Osteocyte (in vitro differentiated cells): ENCODE results near the gene CDCA7L. TPM values are rescaled to one million over a fixed set of nuclear protein-coding genes. Genes with fewer than 3 reads are reported as not detected.
"Not testable (repeated sequence)": the region's sequence is repeated elsewhere in the genome, so short reads cannot be mapped to it uniquely, and the experiment has no call there.

Experiments used
- DNase-seq: peaks from one replicate; pipeline ENCODE4 v3.0.0; 2021; ENCODE audit warnings: mixed read lengths; ENCODE audit not compliant: unreplicated experiment; ENCODE audit errors: extremely low spot score
- H3K27ac Mint-ChIP-seq: one replicate; pipeline ENCODE4 v1.8.0; 2021; ENCODE audit warnings: mild to moderate bottlenecking, mixed read lengths; ENCODE audit not compliant: unreplicated experiment
- H3K27me3 Mint-ChIP-seq: one replicate; pipeline ENCODE4 v1.8.0; 2021; ENCODE audit warnings: mixed read lengths; ENCODE audit not compliant: unreplicated experiment
- H3K36me3 Mint-ChIP-seq: one replicate; pipeline ENCODE4 v1.8.0; 2021; ENCODE audit warnings: mixed read lengths; ENCODE audit not compliant: unreplicated experiment
- H3K4me1 Mint-ChIP-seq: one replicate; pipeline ENCODE4 v1.8.0; 2021; ENCODE audit warnings: mixed read lengths; ENCODE audit not compliant: unreplicated experiment
- H3K4me3 Mint-ChIP-seq: one replicate; pipeline ENCODE4 v1.8.0; 2021; ENCODE audit warnings: mild to moderate bottlenecking, moderate library complexity, mixed read lengths; ENCODE audit not compliant: unreplicated experiment
- H3K9me3 Mint-ChIP-seq: one replicate; pipeline ENCODE4 v1.8.0; 2021; ENCODE audit warnings: mixed read lengths; ENCODE audit not compliant: unreplicated experiment
- CTCF ChIP-seq: fragments of 200-600 bp; sonication (generic); IDR thresholded peaks from 2 replicates; pipeline ENCODE4 v1.5.0; 2021; ENCODE audit warnings: antibody characterized with exemption, mild to moderate bottlenecking, moderate library complexity
- total RNA-seq: library from RNA; stranded (reverse); gene quantifications from 2 replicates; pipeline ENCODE4 v1.2.1, GENCODE V29; 2021

CDCA7L gene
- total RNA-seq, 1 donor from 2014 or later, result 26.3 TPM

GRCh38 chr7:21887779-21888178 is 57.9 kb downstream of the CDCA7L start:
- DNase-seq, result no peak
- H3K4me1 Mint-ChIP-seq, result no peaks in the 10 kb centered on the region
- H3K27me3 Mint-ChIP-seq, result no peaks in the 10 kb centered on the region
- no peak for TF ChIP-seq CTCF
- H3K36me3 Mint-ChIP-seq, result no peaks in the 10 kb centered on the region
- H3K4me3 Mint-ChIP-seq, result no peak overlapping the region
- no peak overlapping the region for H3K27ac Mint-ChIP-seq
- no peaks in the 10 kb centered on the region for H3K9me3 Mint-ChIP-seq

- Mint-ChIP-seq H3K4me3 (no peak overlapping the region), H3K27ac (no peak overlapping the region)
These were observed 58.3 kb downstream of the CDCA7L start for GRCh38 chr7:21887353-21887752.

GRCh38 chr7:21886396-21886795 is 59.3 kb downstream of the CDCA7L start:
- TF ChIP-seq CTCF, result no peak
- H3K36me3 Mint-ChIP-seq, result no peaks in the 10 kb centered on the region
- no peak overlapping the region for H3K4me3 Mint-ChIP-seq
- no peak overlapping the region for H3K27ac Mint-ChIP-seq
- no peaks in the 10 kb centered on the region for H3K4me1 Mint-ChIP-seq
- H3K27me3 Mint-ChIP-seq, result no peaks in the 10 kb centered on the region
- DNase-seq, result no peak
- no peaks in the 10 kb centered on the region for H3K9me3 Mint-ChIP-seq

More at GRCh38 chr7:21887353-21887752, 58.3 kb downstream of the CDCA7L start:
- no peak for DNase-seq
- Mint-ChIP-seq H3K4me1 (no peaks in the 10 kb centered on the region), H3K27me3 (no peaks in the 10 kb centered on the region), H3K9me3 (no peaks in the 10 kb centered on the region), H3K36me3 (no peaks in the 10 kb centered on the region)
- TF ChIP-seq CTCF, result no peak

GRCh38 chr7:21884496-21884895 is 61.2 kb downstream of the CDCA7L start:
- no peak for TF ChIP-seq CTCF
- no peak for DNase-seq
- Mint-ChIP-seq H3K4me1 (no peaks in the 10 kb centered on the region), H3K27me3 (no peaks in the 10 kb centered on the region), H3K36me3 (no peaks in the 10 kb centered on the region), H3K27ac (no peak overlapping the region), H3K4me3 (no peak overlapping the region), H3K9me3 (no peaks in the 10 kb centered on the region)

- H3K36me3 Mint-ChIP-seq, DNase-seq, H3K4me1 Mint-ChIP-seq, H3K4me3 Mint-ChIP-seq, H3K9me3 Mint-ChIP-seq, H3K27me3 Mint-ChIP-seq, H3K27ac Mint-ChIP-seq: not testable (repeated sequence)
These were observed 62.2 kb downstream of the CDCA7L start for GRCh38 chr7:21883501-21883900.

GRCh38 chr7:21883069-21883468 is 62.6 kb downstream of the CDCA7L start:
- no peak for TF ChIP-seq CTCF
- Mint-ChIP-seq H3K27me3 (no peaks in the 10 kb centered on the region), H3K4me1 (no peaks in the 10 kb centered on the region), H3K36me3 (no peaks in the 10 kb centered on the region), H3K9me3 (no peaks in the 10 kb centered on the region), H3K4me3 (no peak overlapping the region), H3K27ac (no peak overlapping the region)
- no peak for DNase-seq
